H9 (cell line): ENCODE results near the gene DHRS13. TPM values are rescaled to one million over a fixed set of nuclear protein-coding genes. Genes with fewer than 3 reads are reported as not detected.
A peak's percentile ranks its signal among the peaks of the same experiment; 100 is the strongest.

Experiments
- DNase-seq: peaks from one replicate; pipeline ENCODE4 v3.0.0-alpha.2; 2017
- H2AFZ ChIP-seq: one replicate; pipeline ENCODE4 v1.6.1; 2013; ENCODE audit warnings: mild to moderate bottlenecking, low read length, control low read depth, moderate library complexity
- H2AK5ac ChIP-seq: 2 replicates; pipeline ENCODE4 v1.6.1; 2013; ENCODE audit warnings: low read length, control low read depth, mixed read lengths; ENCODE audit not compliant: insufficient read length
- H2BK120ac ChIP-seq: one replicate; pipeline ENCODE4 v1.6.1; 2013; ENCODE audit warnings: low read depth, mild to moderate bottlenecking, low read length, control low read depth, inconsistent platforms; ENCODE audit not compliant: poor library complexity, severe bottlenecking
- H2BK12ac ChIP-seq: 2 replicates; pipeline ENCODE4 v1.6.1; 2013; ENCODE audit warnings: low read length, control low read depth, mixed read lengths, low read depth; ENCODE audit not compliant: insufficient read length
- H2BK15ac ChIP-seq: 2 replicates; pipeline ENCODE4 v1.6.1; 2013; ENCODE audit warnings: low read depth, low read length, control low read depth
- H2BK20ac ChIP-seq: one replicate; pipeline ENCODE4 v1.6.1; 2013; ENCODE audit warnings: low read depth, mild to moderate bottlenecking, low read length, control low read depth, inconsistent platforms; ENCODE audit not compliant: poor library complexity, severe bottlenecking
- H2BK5ac ChIP-seq: 2 replicates; pipeline ENCODE4 v1.6.1; 2013; ENCODE audit warnings: low read length, control low read depth, mixed read lengths; ENCODE audit not compliant: insufficient read length
- H3K14ac ChIP-seq: 2 replicates; pipeline ENCODE4 v1.6.1; 2013; ENCODE audit warnings: low read length, control low read depth; ENCODE audit not compliant: insufficient read depth
- H3K18ac ChIP-seq: 2 replicates; pipeline ENCODE4 v1.6.1; 2013; ENCODE audit warnings: low read depth, mild to moderate bottlenecking, mixed read lengths, low read length, control low read depth; ENCODE audit not compliant: insufficient read length
- H3K23ac ChIP-seq: 2 replicates; pipeline ENCODE4 v1.6.1; 2013; ENCODE audit warnings: low read length, control low read depth, mixed read lengths, low read depth; ENCODE audit not compliant: insufficient read length
- H3K23me2 ChIP-seq: 2 replicates; pipeline ENCODE4 v1.6.1; 2013; ENCODE audit warnings: low read depth, mild to moderate bottlenecking, mixed read lengths, low read length, control low read depth; ENCODE audit not compliant: insufficient read length, poor library complexity, severe bottlenecking
- H3K27ac ChIP-seq: 2 replicates; pipeline ENCODE4 v1.5.1; 2013; ENCODE audit warnings: low read length, control low read depth, mixed read lengths, low read depth; ENCODE audit not compliant: insufficient read length
- H3K27me3 ChIP-seq: 2 replicates; pipeline ENCODE4 v1.6.1; 2013; ENCODE audit warnings: low read length, control low read depth, inconsistent platforms; ENCODE audit not compliant: insufficient read depth
- H3K4ac ChIP-seq: 2 replicates; pipeline ENCODE4 v1.6.1; 2013; ENCODE audit warnings: low read depth, mild to moderate bottlenecking, control low read depth, inconsistent platforms, low read length, moderate library complexity
- H3K4me1 ChIP-seq: 2 replicates; pipeline ENCODE4 v1.6.1; 2013; ENCODE audit warnings: low read length, control low read depth, inconsistent platforms; ENCODE audit not compliant: insufficient read depth
- H3K4me2 ChIP-seq: 2 replicates; pipeline ENCODE4 v1.6.1; 2013; ENCODE audit warnings: low read length, control low read depth, mixed read lengths; ENCODE audit not compliant: insufficient read length, insufficient read depth
- H3K56ac ChIP-seq: 2 replicates; pipeline ENCODE4 v1.6.1; 2013; ENCODE audit warnings: low read depth, mild to moderate bottlenecking, mixed read lengths, low read length, control low read depth; ENCODE audit not compliant: insufficient read length
- H3K79me1 ChIP-seq: 2 replicates; pipeline ENCODE4 v1.6.1; 2013; ENCODE audit warnings: low read depth, mild to moderate bottlenecking, moderate library complexity, low read length, control low read depth, inconsistent platforms; ENCODE audit not compliant: insufficient read depth, poor library complexity, severe bottlenecking
- H3K79me2 ChIP-seq: 2 replicates; pipeline ENCODE4 v1.6.1; 2013; ENCODE audit warnings: low read length, control low read depth, inconsistent platforms; ENCODE audit not compliant: insufficient read depth
- H3K9ac ChIP-seq: 2 replicates; pipeline ENCODE4 v1.6.1; 2013; ENCODE audit warnings: low read length, control low read depth, mixed read lengths; ENCODE audit not compliant: insufficient read length; ENCODE audit errors: extremely low read depth
- H3K9me3 ChIP-seq: one replicate; pipeline ENCODE4 v1.6.1; 2013; ENCODE audit warnings: low read depth, low read length, inconsistent platforms; ENCODE audit not compliant: control insufficient read depth
- H3T11ph ChIP-seq: one replicate; pipeline ENCODE4 v1.6.1; 2013; ENCODE audit warnings: mild to moderate bottlenecking, low read length, control low read depth, inconsistent platforms
- H4K20me1 ChIP-seq: one replicate; pipeline ENCODE4 v1.6.1; 2013; ENCODE audit not compliant: control insufficient read depth, insufficient read length, insufficient read depth
- H4K5ac ChIP-seq: 2 replicates; pipeline ENCODE4 v1.6.1; 2013; ENCODE audit warnings: low read depth, mild to moderate bottlenecking, mixed read lengths, low read length, control low read depth; ENCODE audit not compliant: insufficient read length
- H4K8ac ChIP-seq: replicated peaks from 2 replicates; pipeline ENCODE4 v1.6.1; 2013; ENCODE audit warnings: low read length, control low read depth, mixed read lengths, low read depth; ENCODE audit not compliant: insufficient read length
- H4K91ac ChIP-seq: 2 replicates; pipeline ENCODE4 v1.6.1; 2013; ENCODE audit warnings: low read depth, mild to moderate bottlenecking, moderate library complexity, mixed read lengths, low read length, control low read depth; ENCODE audit not compliant: insufficient read length
- H3K27ac Mint-ChIP-seq, 3 experiments: 2 replicates in 2 of 3; 3 replicates in 1 of 3; pipeline ENCODE4 v1.8.0; 2020 to 2021; ENCODE audit warnings: mixed read lengths in 3 of 3, mild to moderate bottlenecking in 1 of 3, moderate library complexity in 1 of 3
- H3K27me3 Mint-ChIP-seq: 2 replicates; pipeline ENCODE4 v1.8.0; 2021; ENCODE audit warnings: low read depth, mild to moderate bottlenecking, moderate library complexity, mixed read lengths
- H3K36me3 Mint-ChIP-seq, 3 experiments: 2 replicates in 2 of 3; 3 replicates in 1 of 3; pipeline ENCODE4 v1.8.0; 2020 to 2021; ENCODE audit warnings: low read depth in 3 of 3, mixed read lengths in 3 of 3; ENCODE audit not compliant: insufficient read depth in 1 of 3
- H3K4me1 Mint-ChIP-seq, 2 experiments: 2 replicates each; pipeline ENCODE4 v1.8.0; 2020; ENCODE audit warnings: mixed read lengths in 2 of 2
- H3K4me3 Mint-ChIP-seq, 2 experiments: 2 replicates in 1 of 2; 3 replicates in 1 of 2; pipeline ENCODE4 v1.8.0; 2020 to 2021; ENCODE audit warnings: mild to moderate bottlenecking in 2 of 2, mixed read lengths in 2 of 2, moderate library complexity in 1 of 2
- H3K9me3 Mint-ChIP-seq, 2 experiments: 2 replicates in 1 of 2; 3 replicates in 1 of 2; pipeline ENCODE4 v1.8.0; 2020; ENCODE audit warnings: mild to moderate bottlenecking in 2 of 2, mixed read lengths in 2 of 2, moderate library complexity in 1 of 2
- WGBS: extraction: QIAGEN DNeasy Blood & Tissue Kit; methylation state at CpG from one replicate; pipeline ENCODE4 v1.1.7; 2013; ENCODE audit warnings: missing lambda C conversion rate, low lambda C conversion rate, mixed read lengths; ENCODE audit not compliant: insufficient read length; ENCODE audit errors: extremely low coverage; 5-methylcytosine and 5-hydroxymethylcytosine counted together
- total RNA-seq: library from RNA; stranded (reverse); gene quantifications from 2 replicates; pipeline ENCODE4 v1.2.1, GENCODE V29; 2021
- TF ChIP-seq, protein P1 (sequence below): fragments of 200-600 bp; sonication (generic); conservative IDR thresholded peaks from 3 replicates; pipeline ENCODE4 v1.8.0; 2021; ENCODE audit warnings: antibody characterized with exemption, mild to moderate bottlenecking

Gene DHRS13
- total RNA-seq, 1 experiment from 2014 or later = 29.6 TPM

DNA sequence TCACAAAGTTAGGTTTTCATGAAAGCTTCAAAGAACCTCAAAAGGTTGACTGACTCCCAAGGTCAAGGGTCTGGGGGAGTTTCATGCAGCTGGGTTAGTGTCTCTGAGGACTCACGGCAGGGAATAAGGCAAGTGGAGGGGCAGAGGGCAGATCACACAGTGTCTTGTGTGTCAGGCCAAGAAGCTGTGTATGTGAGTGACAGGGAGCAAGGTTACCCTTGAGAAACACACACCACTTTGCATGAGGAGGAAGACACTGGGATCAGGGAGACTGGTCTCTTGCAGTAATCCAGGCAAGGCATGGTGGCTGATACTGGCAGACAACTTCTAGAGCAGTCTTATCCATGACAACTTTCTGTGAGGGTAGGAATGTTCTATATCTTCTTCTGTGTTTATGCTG, 11.7 kb downstream of the DHRS13 start:
- H3K27ac ChIP-seq = no peak overlapping the region
- H4K5ac ChIP-seq = no peak overlapping the region
- Mint-ChIP-seq H3K4me3 (no peak overlapping the region), H3K9me3 (no peaks in the 10 kb centered on the region), H3K27ac (peak overlapping the region in 1 of 3 experiments; percentile 22; a peak in 1 of 7 replicates), H3K4me1 (peaks cover 10% of the 10 kb centered on the region in 2 experiments), H3K36me3 (peaks cover 11 to 26% (median 17%) of the 10 kb centered on the region in 3 experiments), H3K27me3 (peaks cover 2% of the 10 kb centered on the region; the same call in 1 of the 2 replicates)
- no CpG with 5 or more reads among the region's 1 CpG for WGBS
- no peak overlapping the region for H2BK120ac ChIP-seq
- H2BK12ac ChIP-seq = no peak overlapping the region
- no peak overlapping the region for H3K14ac ChIP-seq
- no peaks in the 10 kb centered on the region for H3K23me2 ChIP-seq
- H3K9ac ChIP-seq = no peak overlapping the region
- no peak overlapping the region for H2BK20ac ChIP-seq
- H3K4ac ChIP-seq = no peak overlapping the region
- H2AK5ac ChIP-seq = no peak overlapping the region
- H3K23ac ChIP-seq = no peak overlapping the region
- no peak overlapping the region for H4K91ac ChIP-seq
- H3K79me1 ChIP-seq = peaks cover 2% of the 10 kb centered on the region
- no peak overlapping the region for H2AFZ ChIP-seq
- peaks cover 4% of the 10 kb centered on the region for H4K20me1 ChIP-seq
- peaks cover 2% of the 10 kb centered on the region; the same call in 1 of the 2 replicates for H3K79me2 ChIP-seq
- no peak overlapping the region for H3K56ac ChIP-seq
- TF ChIP-seq, protein P1, sequence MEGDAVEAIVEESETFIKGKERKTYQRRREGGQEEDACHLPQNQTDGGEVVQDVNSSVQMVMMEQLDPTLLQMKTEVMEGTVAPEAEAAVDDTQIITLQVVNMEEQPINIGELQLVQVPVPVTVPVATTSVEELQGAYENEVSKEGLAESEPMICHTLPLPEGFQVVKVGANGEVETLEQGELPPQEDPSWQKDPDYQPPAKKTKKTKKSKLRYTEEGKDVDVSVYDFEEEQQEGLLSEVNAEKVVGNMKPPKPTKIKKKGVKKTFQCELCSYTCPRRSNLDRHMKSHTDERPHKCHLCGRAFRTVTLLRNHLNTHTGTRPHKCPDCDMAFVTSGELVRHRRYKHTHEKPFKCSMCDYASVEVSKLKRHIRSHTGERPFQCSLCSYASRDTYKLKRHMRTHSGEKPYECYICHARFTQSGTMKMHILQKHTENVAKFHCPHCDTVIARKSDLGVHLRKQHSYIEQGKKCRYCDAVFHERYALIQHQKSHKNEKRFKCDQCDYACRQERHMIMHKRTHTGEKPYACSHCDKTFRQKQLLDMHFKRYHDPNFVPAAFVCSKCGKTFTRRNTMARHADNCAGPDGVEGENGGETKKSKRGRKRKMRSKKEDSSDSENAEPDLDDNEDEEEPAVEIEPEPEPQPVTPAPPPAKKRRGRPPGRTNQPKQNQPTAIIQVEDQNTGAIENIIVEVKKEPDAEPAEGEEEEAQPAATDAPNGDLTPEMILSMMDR = no peak
- H2BK5ac ChIP-seq = no peak overlapping the region
- H4K8ac ChIP-seq = no peak overlapping the region
- peaks cover 5% of the 10 kb centered on the region; the same call in 1 of the 2 replicates for H3K4me1 ChIP-seq
- 0 out of 2 replicates have a peak, but pooled peaks cover 1% of the 10 kb centered on the region for H3K27me3 ChIP-seq
- H3K4me2 ChIP-seq = no peak overlapping the region
- H2BK15ac ChIP-seq = no peak overlapping the region
- no peak for DNase-seq
- no peak overlapping the region for H3K18ac ChIP-seq
- H3K9me3 ChIP-seq = no peaks in the 10 kb centered on the region
- H3T11ph ChIP-seq = no peak overlapping the region
